Vagina (tissue), 2 donors: Measurements from ENCODE around the gene MAPK14.

Experiments used
- CTCF ChIP-seq, 3 experiments: fragments of 450-650 bp in 2 of 3; fragments of 200-600 bp in 1 of 3; sonication (generic) in 1 of 3; IDR thresholded peaks; one replicate each; pipeline ENCODE4 v1.5.1; 2017 to 2019; ENCODE audit warnings: antibody characterized with exemption in 3 of 3, mild to moderate bottlenecking in 2 of 3, moderate library complexity in 2 of 3
- POLR2A ChIP-seq, 2 donors: fragments of 450-650 bp; IDR thresholded peaks; one replicate each; pipeline ENCODE4 v1.6.1; 2017; ENCODE audit warnings: antibody characterized with exemption in 2 of 2, mild to moderate bottlenecking in 2 of 2, moderate library complexity in 2 of 2
- POLR2AphosphoS5 ChIP-seq, 2 donors: sonication (generic); formaldehyde crosslinking; IDR thresholded peaks; one replicate each; pipeline ENCODE4 v1.9.0; 2017; ENCODE audit warnings: antibody characterized with exemption in 2 of 2, mild to moderate bottlenecking in 2 of 2, low read depth in 1 of 2; ENCODE audit not compliant: insufficient read depth in 1 of 2

GRCh38 chr6:36098920-36099647 lies 71.5 kb downstream of the MAPK14 start:
- TF ChIP-seq POLR2A (IDR thresholded peaks at IDR 0.05): no peak
- TF ChIP-seq CTCF (IDR thresholded peaks at IDR 0.05): no peak
- no peak for TF ChIP-seq POLR2AphosphoS5 (IDR thresholded peaks at IDR 0.05; ENCODE audit: insufficient read depth in 1 of 2, low read depth in 1 of 2)
